HepG2 (cell line): ENCODE results near the gene RPL38. TPM values are rescaled to one million over a fixed set of nuclear protein-coding genes. Genes with fewer than 3 reads are reported as not detected.

Experiments used
- ATAC-seq: fragments of 200-7000 bp; cut with Tn5 transposase; 3 replicates; pipeline ENCODE4 v1.9.1; 2020; ENCODE audit warnings: mild to moderate bottlenecking, moderate library complexity
- BruUV-seq: library from RNA; stranded (reverse); fragments of 400-500 nt; replicated peaks from 2 replicates; lab custom pipeline; 2021; lab: Mats Ljungman, UMichigan
- CTCF ChIA-PET: fragments of 300-600 bp; formaldehyde crosslinking; extraction: SDS; loops from one replicate; lab custom pipeline; 2021; ENCODE audit warnings: low total read pairs, inconsistent platforms, low intra/inter-chr PET ratio; lab: Yijun Ruan, JAX
- POLR2A ChIA-PET: fragments of 350-600 bp; sonication (Branson Sonifier 250); formaldehyde crosslinking; loops from one replicate; lab custom pipeline; 2020; ENCODE audit warnings: antibody characterized with exemption, inconsistent platforms; lab: Yijun Ruan, JAX
- DNase-seq: peaks from one replicate; pipeline ENCODE4 v3.0.0-alpha.2; 2015; ENCODE audit warnings: low spot score
- FAIRE-seq: peaks from 3 replicates; lab custom pipeline; 2011; peaks lifted over from hg19 to GRCh38; lab: Jason Lieb, UNC
- H2AFZ ChIP-seq: one replicate; pipeline ENCODE4 v1.6.1; 2011; ENCODE audit warnings: low read length, inconsistent platforms
- H3K27ac ChIP-seq: fragments of 300-600 bp; 3 replicates; pipeline ENCODE4 v1.8.0; 2011; ENCODE audit warnings: mixed run types, mild to moderate bottlenecking, mixed read lengths, low read length, inconsistent platforms; ENCODE audit not compliant: insufficient read depth; ENCODE audit errors: extremely low read length
- H3K27me3 ChIP-seq, 2 experiments: fragments of 200-600 bp in 1 of 2; 2 replicates in 1 of 2; 3 replicates in 1 of 2; pipeline versions ENCODE4 v1.6.0 to v1.8.0; 2011; ENCODE audit warnings: low read length in 2 of 2, mild to moderate bottlenecking in 2 of 2, moderate library complexity in 2 of 2, inconsistent platforms in 1 of 2; ENCODE audit not compliant: insufficient read depth in 2 of 2, control insufficient read depth in 1 of 2
- H3K36me3 ChIP-seq, 2 experiments: fragments of 200-600 bp in 1 of 2; replicated peaks in 1 of 2; 2 replicates in 1 of 2; 3 replicates in 1 of 2; pipeline versions ENCODE4 v1.5.1 to v1.8.0; 2011; ENCODE audit warnings: low read length in 2 of 2, inconsistent platforms in 1 of 2; ENCODE audit not compliant: insufficient read depth in 2 of 2, control insufficient read depth in 1 of 2
- H3K4me1 ChIP-seq: 2 replicates; pipeline ENCODE4 v1.5.1; 2012; ENCODE audit warnings: low read length, inconsistent platforms; ENCODE audit not compliant: insufficient read depth
- H3K4me2 ChIP-seq: 2 replicates; pipeline ENCODE4 v1.6.0; 2011; ENCODE audit warnings: low read depth, low read length, inconsistent platforms
- H3K4me3 ChIP-seq, 3 experiments: fragments of 200-600 bp in 1 of 3; sonication (generic), shearing (Covaris generic) in 1 of 3; replicated peaks in 1 of 3; 2 replicates each; pipeline ENCODE4 v1.5.1; 2011 to 2016; ENCODE audit warnings: low read length in 3 of 3, inconsistent platforms in 2 of 3, low read depth in 2 of 3, mild to moderate bottlenecking in 2 of 3, control low read depth in 1 of 3, mixed read lengths in 1 of 3; ENCODE audit not compliant: insufficient read depth in 1 of 3
- H3K79me2 ChIP-seq: one replicate; pipeline ENCODE4 v1.6.1; 2011; ENCODE audit warnings: low read length, inconsistent platforms; ENCODE audit not compliant: insufficient read depth
- H3K9ac ChIP-seq: 2 replicates; pipeline ENCODE4 v1.6.0; 2011; ENCODE audit warnings: mild to moderate bottlenecking, low read depth, low read length, inconsistent platforms; ENCODE audit not compliant: insufficient read depth
- H3K9me3 ChIP-seq: 2 replicates; pipeline ENCODE4 v1.5.1; 2012; ENCODE audit warnings: mild to moderate bottlenecking, low read length
- H4K20me1 ChIP-seq: 2 replicates; pipeline ENCODE4 v1.6.0; 2011; ENCODE audit warnings: inconsistent platforms, mild to moderate bottlenecking, low read length, moderate library complexity; ENCODE audit not compliant: insufficient read depth
- ATF7 ChIP-seq, 2 experiments: fragments of 450-650 bp in 1 of 2; sonication (generic) in 1 of 2; formaldehyde crosslinking in 1 of 2; IDR thresholded peaks; 2 replicates each; pipeline versions ENCODE4 v1.4.0 to v1.6.1; 2016 to 2020; ENCODE audit warnings: antibody characterized with exemption in 1 of 2, mild to moderate bottlenecking in 1 of 2, missing genetic modification reagents in 1 of 2
- JARID2 ChIP-seq: sonication (generic); formaldehyde crosslinking; IDR thresholded peaks from 2 replicates; pipeline ENCODE4 v1.8.1; 2023; ENCODE audit warnings: missing genetic modification reagents, inconsistent platforms; ENCODE audit not compliant: insufficient replicate concordance
- NR2F2 ChIP-seq: IDR thresholded peaks from 2 replicates; pipeline ENCODE4 v1.6.1; 2012; ENCODE audit warnings: low read depth, inconsistent platforms, borderline replicate concordance
- STAT6 ChIP-seq: sonication (generic); formaldehyde crosslinking; IDR thresholded peaks from 2 replicates; pipeline ENCODE4 v1.4.0; 2020; ENCODE audit warnings: missing genetic modification reagents, mild to moderate bottlenecking, borderline replicate concordance
- ZBED4 ChIP-seq: sonication (generic); formaldehyde crosslinking; IDR thresholded peaks from 2 replicates; pipeline ENCODE4 v1.4.0; 2020; ENCODE audit warnings: missing genetic modification reagents, borderline replicate concordance
- ZBTB7B ChIP-seq: sonication (generic); formaldehyde crosslinking; IDR thresholded peaks from 2 replicates; pipeline ENCODE4 v1.4.0; 2020; ENCODE audit warnings: missing genetic modification reagents
- ZNF207 ChIP-seq: fragments of 450-650 bp; IDR thresholded peaks from 2 replicates; pipeline ENCODE4 v1.6.1; 2016; ENCODE audit warnings: antibody characterized with exemption, borderline replicate concordance
- ZNF414 ChIP-seq: sonication (generic); formaldehyde crosslinking; IDR thresholded peaks from 2 replicates; pipeline ENCODE4 v1.5.0; 2020; ENCODE audit warnings: missing genetic modification reagents
- ZNF543 ChIP-seq: sonication (generic); formaldehyde crosslinking; IDR thresholded peaks from 2 replicates; pipeline ENCODE4 v1.4.0; 2020; ENCODE audit warnings: mild to moderate bottlenecking, missing genetic modification reagents
- WGBS: methylation state at CpG from one replicate; pipeline ENCODE4 v1.1.6; 2017; ENCODE audit warnings: low lambda C conversion rate; 5-methylcytosine and 5-hydroxymethylcytosine counted together
- in situ Hi-C: cut with HindIII; loops from 2 replicates; pipeline ENCODE4 v1.10.0; 2017; ENCODE audit warnings: low pct_unique_long_range_greater_than_20kb; ENCODE audit not compliant: extremely low pct_ligation_motif_present
- intact Hi-C: fragments of 100-400 bp; cut with micrococcal nuclease; formaldehyde crosslinking; loops from one replicate; pipeline ENCODE4 v1.10.0; 2022; ENCODE audit not compliant: unreplicated experiment
- polyA plus RNA-seq, 8 experiments: library from polyadenylated mRNA; depleted of rRNA in 3 of 8; stranded (reverse) in 7 of 8; unstranded in 1 of 8; fragments of >200 nt; fragmentation: Illumina TruSeq in 4 of 8; extraction: Trizol in 4 of 8; gene quantifications; 2 replicates each; pipeline versions ENCODE4 v1.2.1 to v1.2.3, GENCODE V29; 2011 to 2016; ENCODE audit warnings: low read depth in 4 of 8, missing spikeins in 1 of 8, mixed read lengths in 1 of 8; ENCODE audit not compliant: insufficient read depth in 1 of 8
- total RNA-seq, 5 experiments: library from RNA; depleted of rRNA; stranded (reverse); fragments of >200 nt; fragmentation: Illumina TruSeq; extraction: Trizol; gene quantifications; 2 replicates each; pipeline ENCODE4 v1.2.3, GENCODE V29; 2016; ENCODE audit warnings: low read depth in 1 of 5

Gene RPL38
- total and polyA plus RNA-seq, 2 of the 13 experiments (the other 11 are each of a cell fraction or from before 2014, with no cell fraction given) = 2,370 to 2,372 TPM

GRCh38 chr17:74164446-74165045, 38.9 kb upstream of the RPL38 start:
- peaks cover 6 to 46% of the 10 kb centered on the region in 2 experiments for H3K27me3 ChIP-seq
- H3K4me2 ChIP-seq = no peak overlapping the region
- H2AFZ ChIP-seq = no peak overlapping the region
- in situ Hi-C loops (no loop called here), intact Hi-C loops (no loop called here)
- ATAC-seq = no peak
- CTCF ChIA-PET = no interaction called here
- FAIRE-seq = no peak
- WGBS = 20% methylated on average over 9 of the region's 9 CpGs
- H3K9ac ChIP-seq = no peak overlapping the region
- no peak overlapping the region for H3K4me3 ChIP-seq
- POLR2A ChIA-PET = no interaction called here
- no peaks in the 10 kb centered on the region for H3K36me3 ChIP-seq
- no peak for TF ChIP-seq ZBTB7B
- 0 out of 2 replicates have a peak, but pooled peaks have one; percentile 1 for TF ChIP-seq ATF7 (IDR thresholded peaks at IDR 0.05)
- no peak for TF ChIP-seq ATF7 (CRISPR knock-in tag; IDR thresholded peaks at IDR 0.05)
- no peaks in the 10 kb centered on the region; the same call in 1 of the 2 replicates for H4K20me1 ChIP-seq
- H3K27ac ChIP-seq = no peak overlapping the region
- H3K9me3 ChIP-seq = no peaks in the 10 kb centered on the region
- H3K4me1 ChIP-seq = no peaks in the 10 kb centered on the region
- no peak for DNase-seq
- no TSS peak for BruUV-seq
- H3K79me2 ChIP-seq = no peaks in the 10 kb centered on the region

- intact Hi-C loops = no loop called here
- ChIA-PET CTCF (no interaction called here), POLR2A (no interaction called here)
- ATAC-seq (no peak), DNase-seq (no peak), FAIRE-seq (no peak)
- H2AFZ ChIP-seq = no peak overlapping the region
- no peaks in the 10 kb centered on the region for H3K36me3 ChIP-seq
- no TSS peak for BruUV-seq
- no peak overlapping the region for H3K4me3 ChIP-seq
- in situ Hi-C loops = no loop called here
- no peak overlapping the region for H3K27ac ChIP-seq
- H3K4me1 ChIP-seq = no peaks in the 10 kb centered on the region
- H3K4me2 ChIP-seq = no peak overlapping the region
- no peak overlapping the region for H3K9ac ChIP-seq
- 53% methylated on average over 8 of the region's 8 CpGs for WGBS
- no peaks in the 10 kb centered on the region for H3K9me3 ChIP-seq
- H4K20me1 ChIP-seq = no peaks in the 10 kb centered on the region
- H3K27me3 ChIP-seq = peaks cover 4 to 39% of the 10 kb centered on the region in 2 experiments
- no peaks in the 10 kb centered on the region for H3K79me2 ChIP-seq
- TF ChIP-seq NR2F2 = no peak
- no peak for TF ChIP-seq ZBED4 (CRISPR knock-in tag)
- TF ChIP-seq JARID2 (CRISPR knock-in tag) = no peak
- TF ChIP-seq ZNF414 = no peak
- no peak for TF ChIP-seq STAT6
- no peak for TF ChIP-seq ZNF207
- TF ChIP-seq ZNF543 (CRISPR knock-in tag) = no peak
Observed at GRCh38 chr17:74165797-74166365, 37.6 kb upstream of the RPL38 start.
